Activated CD4-positive, alpha-beta memory T cell treated with anti-CD3 and anti-CD28 coated beads, Interleukin-2, amount 10 ng/mL, durations not matched to agents 7 days and 5 days (primary cell): ENCODE data around the gene ABHD16B. TPM values are rescaled to one million over a fixed set of nuclear protein-coding genes. Genes with fewer than 3 reads are reported as not detected.
"Not testable (repeated sequence)": the region's sequence is repeated elsewhere in the genome, so short reads cannot be mapped to it uniquely, and the experiment has no call there.

Source experiments
- CTCF ChIA-PET: fragments of 350-600 bp; sonication (Branson Sonifier 250); formaldehyde crosslinking; loops from one replicate; lab custom pipeline; 2021; ENCODE audit warnings: antibody characterized with exemption, inconsistent platforms; lab: Charles Lee
- POLR2A ChIA-PET: fragments of 350-600 bp; sonication (Branson Sonifier 250); formaldehyde crosslinking; loops from one replicate; lab custom pipeline; 2021; ENCODE audit warnings: antibody characterized with exemption; lab: Charles Lee
- DNase-seq: peaks from one replicate; pipeline ENCODE4 v3.0.0-alpha.2; 2020
- H3K27ac Mint-ChIP-seq: one replicate; pipeline ENCODE4 v1.8.0; 2021; ENCODE audit warnings: mild to moderate bottlenecking, mixed read lengths
- H3K27me3 Mint-ChIP-seq: one replicate; pipeline ENCODE4 v1.8.0; 2021; ENCODE audit warnings: mixed read lengths
- H3K36me3 Mint-ChIP-seq: one replicate; pipeline ENCODE4 v1.8.0; 2021; ENCODE audit warnings: low read depth, mixed read lengths
- H3K4me1 Mint-ChIP-seq: one replicate; pipeline ENCODE4 v1.8.0; 2021; ENCODE audit warnings: mixed read lengths
- H3K4me3 Mint-ChIP-seq: one replicate; pipeline ENCODE4 v1.8.0; 2021; ENCODE audit warnings: mild to moderate bottlenecking, mixed read lengths
- H3K9me3 Mint-ChIP-seq: one replicate; pipeline ENCODE4 v1.8.0; 2021; ENCODE audit warnings: mixed read lengths
- total RNA-seq, 2 experiments: library from RNA; stranded (reverse); gene quantifications; one replicate each; pipeline ENCODE4 v1.2.3, GENCODE V29; 2021

The ABHD16B gene
- total RNA-seq, 2 experiments from 2014 or later = not detected

DNA sequence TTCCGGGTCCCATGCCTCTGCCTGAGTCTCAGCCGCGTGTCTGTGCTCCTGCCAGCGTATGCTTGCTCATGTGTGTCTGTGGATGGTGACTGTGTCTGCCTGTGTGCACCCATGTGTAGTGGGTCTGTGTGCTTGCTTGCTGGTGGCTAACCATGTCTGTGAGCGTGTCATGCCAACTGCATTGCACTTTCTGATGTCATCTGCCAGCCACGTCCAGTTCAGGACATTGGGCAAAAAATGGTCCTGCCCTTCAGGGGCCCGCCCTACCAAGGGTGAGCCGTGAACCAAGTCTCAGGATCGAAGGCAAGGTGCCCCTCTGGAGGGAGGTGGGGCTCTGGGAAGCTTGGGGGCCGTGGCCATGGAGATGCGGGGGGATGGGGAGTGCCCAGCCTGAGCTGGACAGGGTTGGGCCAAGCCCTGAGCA is 20.9 kb upstream of the ABHD16B start:
- H3K9me3 Mint-ChIP-seq = no peaks in the 10 kb centered on the region
- peaks cover 29% of the 10 kb centered on the region for H3K4me1 Mint-ChIP-seq
- peaks cover 24% of the 10 kb centered on the region for H3K27me3 Mint-ChIP-seq
- no peak for DNase-seq
- no peak overlapping the region for H3K27ac Mint-ChIP-seq
- no peaks in the 10 kb centered on the region for H3K36me3 Mint-ChIP-seq
- H3K4me3 Mint-ChIP-seq = no peak overlapping the region
- POLR2A ChIA-PET = no interaction called here
- CTCF ChIA-PET = no interaction called here

DNA sequence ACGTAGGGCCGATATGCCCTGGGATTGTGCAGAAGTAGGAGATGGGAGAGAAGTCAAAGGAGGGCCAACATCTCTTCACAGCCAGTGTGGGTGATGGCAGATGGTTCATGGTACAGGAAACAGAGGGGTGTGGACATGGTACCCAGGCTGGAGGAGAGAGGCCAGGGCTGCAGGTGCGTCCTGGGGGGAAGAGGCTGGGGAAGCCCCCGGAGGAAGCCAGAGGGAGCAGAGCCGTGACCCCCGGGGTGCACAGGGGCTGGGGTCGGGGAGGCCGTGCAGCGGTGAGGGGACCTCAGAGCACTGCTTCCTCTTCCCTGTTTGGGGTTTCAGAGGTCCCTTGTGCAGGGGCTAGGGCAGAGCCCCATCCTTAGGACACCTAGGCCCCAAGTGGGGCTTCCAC is 19.0 kb upstream of the ABHD16B start:
- Mint-ChIP-seq H3K9me3 (no peaks in the 10 kb centered on the region), H3K4me3 (no peak overlapping the region), H3K36me3 (no peaks in the 10 kb centered on the region), H3K4me1 (peaks cover 34% of the 10 kb centered on the region), H3K27ac (no peak overlapping the region), H3K27me3 (peaks cover 29% of the 10 kb centered on the region)
- no peak for DNase-seq
- ChIA-PET POLR2A (no interaction called here), CTCF (no interaction called here)

DNA sequence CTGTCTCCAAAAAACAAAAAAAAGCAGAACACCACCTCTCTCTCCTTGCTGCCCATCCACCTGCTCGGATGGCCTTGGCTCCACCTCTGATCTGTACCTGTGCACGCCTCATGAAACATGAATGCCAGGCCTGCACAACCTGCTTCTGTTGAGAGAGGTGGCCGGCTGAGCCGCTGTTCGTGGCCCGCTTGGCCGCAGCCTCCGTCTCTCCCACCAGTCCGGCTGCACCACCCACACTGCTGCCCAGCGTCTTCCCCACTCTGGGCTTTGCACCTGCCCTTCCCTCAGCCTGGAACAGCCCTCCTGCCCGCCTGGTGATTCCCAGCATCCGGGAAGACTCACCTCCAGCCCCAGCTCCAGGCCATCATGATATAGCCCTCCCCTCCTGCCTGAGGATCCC is 18.1 kb upstream of the ABHD16B start:
- Mint-ChIP-seq H3K9me3 (no peaks in the 10 kb centered on the region), H3K4me3 (no peak overlapping the region), H3K4me1 (peaks cover 34% of the 10 kb centered on the region), H3K27me3 (peaks cover 28% of the 10 kb centered on the region), H3K27ac (no peak overlapping the region), H3K36me3 (no peaks in the 10 kb centered on the region)
- POLR2A ChIA-PET = no interaction called here
- CTCF ChIA-PET = no interaction called here
- DNase-seq = no peak

DNA sequence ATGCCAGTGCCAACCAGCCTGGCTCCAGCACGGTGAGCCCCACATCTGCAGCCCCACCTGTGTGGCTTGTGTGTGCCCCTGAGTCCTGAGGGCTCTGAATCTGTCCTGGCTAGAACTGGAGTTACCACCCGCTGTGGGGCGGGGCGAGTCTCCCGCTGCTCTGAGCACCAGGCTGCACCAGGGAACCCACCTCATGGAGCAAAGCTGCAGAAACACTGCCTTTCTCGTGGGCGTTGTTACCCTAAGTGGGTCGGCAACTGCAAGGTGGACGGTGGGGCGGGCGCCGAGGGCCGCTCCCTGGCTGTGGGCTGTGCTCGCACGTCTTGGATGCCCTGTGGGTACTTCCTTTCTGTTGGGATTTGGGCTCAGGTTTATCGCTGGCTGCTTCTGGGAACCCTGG is 17.5 kb upstream of the ABHD16B start:
- peaks cover 34% of the 10 kb centered on the region for H3K4me1 Mint-ChIP-seq
- DNase-seq = no peak
- no peak overlapping the region for H3K4me3 Mint-ChIP-seq
- no peaks in the 10 kb centered on the region for H3K9me3 Mint-ChIP-seq
- no peak overlapping the region for H3K27ac Mint-ChIP-seq
- no peaks in the 10 kb centered on the region for H3K36me3 Mint-ChIP-seq
- peaks cover 28% of the 10 kb centered on the region for H3K27me3 Mint-ChIP-seq
- ChIA-PET POLR2A (no interaction called here), CTCF (no interaction called here)

DNA sequence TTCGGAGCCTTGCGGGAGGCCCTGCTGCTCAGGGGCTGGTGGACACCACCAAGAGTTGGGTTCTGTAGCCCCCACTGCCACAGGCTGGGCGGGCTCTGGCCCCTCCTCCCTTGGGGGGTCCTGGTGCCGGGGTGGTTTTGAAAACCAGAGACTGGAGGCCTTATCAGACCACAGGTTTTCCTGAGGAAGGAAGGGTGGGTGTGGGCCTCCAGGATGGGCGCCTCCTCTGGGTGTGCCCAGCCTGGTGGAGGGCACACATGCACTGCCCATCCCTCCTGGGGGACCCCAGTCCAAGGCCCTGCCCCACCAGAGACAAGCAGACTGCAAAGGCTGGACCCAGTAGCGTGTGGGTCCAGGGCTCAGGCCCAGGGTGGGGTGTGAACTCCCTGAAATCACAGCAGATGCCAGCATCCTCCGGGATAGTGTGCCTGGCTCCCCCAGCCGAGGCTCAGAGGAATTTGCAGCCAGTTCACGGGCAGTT is 16.7 kb upstream of the ABHD16B start:
- no peaks in the 10 kb centered on the region for H3K9me3 Mint-ChIP-seq
- no peak overlapping the region for H3K27ac Mint-ChIP-seq
- DNase-seq = no peak
- CTCF ChIA-PET = no interaction called here
- no peak overlapping the region for H3K4me3 Mint-ChIP-seq
- POLR2A ChIA-PET = no interaction called here
- peaks cover 28% of the 10 kb centered on the region for H3K27me3 Mint-ChIP-seq
- H3K4me1 Mint-ChIP-seq = peaks cover 34% of the 10 kb centered on the region
- H3K36me3 Mint-ChIP-seq = no peaks in the 10 kb centered on the region

DNA sequence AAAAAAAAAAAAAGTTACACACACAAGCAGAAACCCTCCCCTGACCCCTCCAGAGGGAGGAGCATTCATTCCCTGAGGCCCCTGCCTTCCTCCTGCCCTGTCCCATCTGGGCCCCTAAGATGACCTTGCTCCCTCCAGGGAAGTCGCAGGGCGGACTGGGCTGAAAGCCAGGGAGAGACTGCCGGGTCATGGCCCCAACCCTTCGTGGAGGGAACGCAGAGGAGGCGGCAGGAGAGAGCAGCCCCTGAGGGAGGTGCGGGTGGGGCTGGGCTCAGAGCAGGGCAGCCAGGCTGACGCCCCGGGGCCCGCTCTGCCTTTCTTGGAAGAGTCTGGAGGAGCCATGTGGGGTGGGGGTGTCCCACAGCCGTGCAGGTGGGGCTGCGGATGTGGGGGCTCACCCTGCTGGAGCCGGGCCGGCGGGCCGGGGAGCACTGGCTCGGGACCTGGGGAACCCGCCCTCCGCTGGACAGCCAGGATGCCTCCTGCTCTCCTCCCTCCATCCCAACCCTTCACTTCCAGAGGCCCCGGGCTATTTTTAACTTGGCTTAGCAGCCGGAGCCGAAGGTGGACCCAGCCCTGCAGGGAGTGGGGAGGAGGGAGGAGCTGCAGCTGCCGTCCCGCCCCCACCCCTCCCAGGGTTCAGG is 15.0 kb upstream of the ABHD16B start:
- ChIA-PET CTCF (no interaction called here), POLR2A (no interaction called here)
- no peak for DNase-seq
- Mint-ChIP-seq H3K4me1 (peaks cover 43% of the 10 kb centered on the region), H3K4me3 (no peak overlapping the region), H3K27ac (no peak overlapping the region), H3K27me3 (peaks cover 37% of the 10 kb centered on the region), H3K9me3 (no peaks in the 10 kb centered on the region), H3K36me3 (no peaks in the 10 kb centered on the region)

DNA sequence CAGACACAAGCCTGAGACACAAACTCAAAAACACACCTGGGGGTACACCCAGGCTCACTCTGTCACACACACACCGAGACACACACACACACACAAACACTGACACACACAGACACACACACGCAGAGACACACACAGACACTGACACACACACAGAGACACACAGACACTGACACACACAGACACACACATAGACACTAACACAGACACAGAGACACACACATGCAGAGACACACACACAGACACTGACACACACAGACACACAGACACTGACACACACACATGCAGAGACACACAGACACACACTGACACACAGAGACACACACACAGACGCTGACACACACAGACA is 14.4 kb upstream of the ABHD16B start:
- H3K27me3 Mint-ChIP-seq = peaks cover 39% of the 10 kb centered on the region

DNA sequence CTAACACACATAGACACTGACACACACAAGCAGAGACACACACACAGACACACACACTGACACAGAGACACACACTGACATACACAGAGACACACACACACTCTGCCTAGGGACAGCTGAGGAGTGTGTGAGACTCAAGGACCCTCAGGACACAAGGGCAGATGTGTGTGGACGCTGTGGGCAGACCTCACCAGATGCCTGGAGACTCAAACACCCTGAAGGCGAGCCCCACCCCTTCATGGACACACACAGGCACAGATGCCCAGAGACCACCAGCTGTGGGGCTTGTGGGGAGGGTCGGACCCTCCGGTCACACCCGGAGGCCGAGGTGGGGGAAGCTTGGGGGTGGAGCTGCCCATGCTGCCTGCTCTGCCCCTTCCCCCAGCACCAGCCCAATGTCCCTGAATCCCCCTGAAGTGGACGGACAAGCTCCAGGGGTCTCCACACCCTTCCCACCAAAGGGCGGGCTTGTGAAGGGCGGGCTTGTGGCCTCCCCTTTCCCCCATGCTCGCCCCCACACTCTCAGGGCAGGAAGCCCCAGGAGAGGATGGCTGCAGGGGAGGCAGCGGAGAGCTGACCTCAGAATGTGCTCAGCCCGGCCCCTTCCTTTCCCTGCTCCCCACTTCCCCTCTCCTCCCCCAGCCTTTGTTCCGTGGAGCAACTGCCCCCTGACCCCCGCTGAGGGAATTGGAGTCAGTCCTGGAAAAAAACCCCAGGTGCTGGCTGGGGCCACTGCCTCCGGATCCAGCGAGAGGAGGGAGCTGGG is 13.9 kb upstream of the ABHD16B start:
- peaks cover 39% of the 10 kb centered on the region for H3K27me3 Mint-ChIP-seq
- H3K4me1 Mint-ChIP-seq = peaks cover 40% of the 10 kb centered on the region
- no peaks in the 10 kb centered on the region for H3K36me3 Mint-ChIP-seq
- ChIA-PET POLR2A (interaction anchor here (0.7 to 1.6 kb wide), 3 partner anchors 10 to 111 kb away, joined by 3 to 4 read pairs (median 3); partner anchors contain the start of genes LIME1 and TPD52L2), CTCF (interaction anchor here (0.6 kb wide), 1 partner anchor 61 kb away, joined by 3 read pairs; no protein-coding TSS in a partner anchor)
- no peak overlapping the region for H3K4me3 Mint-ChIP-seq
- H3K27ac Mint-ChIP-seq = no peak overlapping the region
- no peaks in the 10 kb centered on the region for H3K9me3 Mint-ChIP-seq
- no peak for DNase-seq

More for the DNA sequence above, 14.4 kb upstream of the ABHD16B start:
- Mint-ChIP-seq H3K36me3 (no peaks in the 10 kb centered on the region), H3K4me1 (peaks cover 43% of the 10 kb centered on the region), H3K9me3 (no peaks in the 10 kb centered on the region), H3K27ac (no peak overlapping the region), H3K4me3 (no peak overlapping the region)
- no peak for DNase-seq
- POLR2A ChIA-PET = no interaction called here
- CTCF ChIA-PET = no interaction called here

DNA sequence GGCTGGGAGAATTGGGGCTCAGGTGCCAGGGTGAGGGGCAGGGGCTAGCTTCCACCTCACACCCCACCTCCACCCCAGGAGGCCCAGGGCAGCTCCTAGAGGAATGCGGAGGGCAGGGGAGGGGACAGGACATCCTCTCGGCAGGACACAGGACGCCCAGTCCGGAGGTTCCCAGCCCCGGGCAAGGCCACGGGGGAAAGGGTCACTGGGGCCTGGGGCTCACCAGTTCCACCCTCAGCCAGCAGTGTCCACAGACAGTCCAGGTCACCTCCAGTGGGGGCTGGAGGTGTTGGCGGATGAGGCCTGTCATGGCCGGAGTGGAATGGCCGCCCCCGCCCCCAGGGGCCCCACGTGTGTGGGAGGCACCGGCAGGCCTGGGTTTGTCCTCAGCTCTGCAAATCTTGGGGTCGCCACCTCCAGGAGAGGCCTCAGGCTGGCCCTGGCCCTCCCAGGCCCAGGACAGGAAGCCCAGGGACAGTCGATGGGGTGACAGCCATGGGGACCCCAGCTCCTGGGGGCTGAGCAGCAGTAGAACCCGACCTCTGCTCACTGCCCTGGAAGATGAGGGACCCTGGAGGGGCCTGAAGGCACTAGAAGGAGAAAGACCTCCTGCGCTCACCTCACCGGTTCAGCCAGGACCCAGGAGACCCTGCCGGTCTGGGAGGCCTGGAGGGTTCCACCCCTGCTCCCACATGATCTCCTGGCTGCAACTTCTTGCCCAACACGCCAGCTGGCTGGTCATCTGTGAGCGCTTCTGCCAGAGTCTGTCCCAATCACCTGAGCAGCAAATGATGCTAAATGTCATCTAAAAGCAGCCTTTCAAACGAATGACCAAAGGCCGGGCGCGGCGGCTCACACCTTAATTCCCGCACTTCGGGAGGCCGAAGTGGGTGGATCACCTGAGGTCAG is 13.0 kb upstream of the ABHD16B start:
- Mint-ChIP-seq H3K4me1 (peaks cover 37% of the 10 kb centered on the region), H3K9me3 (no peaks in the 10 kb centered on the region), H3K4me3 (no peak overlapping the region), H3K36me3 (no peaks in the 10 kb centered on the region), H3K27ac (no peak overlapping the region), H3K27me3 (peaks cover 36% of the 10 kb centered on the region)
- CTCF ChIA-PET = interaction anchor here (0.6 kb wide), 1 partner anchor 62 kb away, joined by 3 read pairs; no protein-coding TSS in a partner anchor
- DNase-seq = no peak
- POLR2A ChIA-PET = interaction anchor here (0.7 to 1.6 kb wide), 3 partner anchors 10 to 112 kb away, joined by 3 to 4 read pairs (median 3); partner anchors contain the start of genes LIME1 and TPD52L2

DNA sequence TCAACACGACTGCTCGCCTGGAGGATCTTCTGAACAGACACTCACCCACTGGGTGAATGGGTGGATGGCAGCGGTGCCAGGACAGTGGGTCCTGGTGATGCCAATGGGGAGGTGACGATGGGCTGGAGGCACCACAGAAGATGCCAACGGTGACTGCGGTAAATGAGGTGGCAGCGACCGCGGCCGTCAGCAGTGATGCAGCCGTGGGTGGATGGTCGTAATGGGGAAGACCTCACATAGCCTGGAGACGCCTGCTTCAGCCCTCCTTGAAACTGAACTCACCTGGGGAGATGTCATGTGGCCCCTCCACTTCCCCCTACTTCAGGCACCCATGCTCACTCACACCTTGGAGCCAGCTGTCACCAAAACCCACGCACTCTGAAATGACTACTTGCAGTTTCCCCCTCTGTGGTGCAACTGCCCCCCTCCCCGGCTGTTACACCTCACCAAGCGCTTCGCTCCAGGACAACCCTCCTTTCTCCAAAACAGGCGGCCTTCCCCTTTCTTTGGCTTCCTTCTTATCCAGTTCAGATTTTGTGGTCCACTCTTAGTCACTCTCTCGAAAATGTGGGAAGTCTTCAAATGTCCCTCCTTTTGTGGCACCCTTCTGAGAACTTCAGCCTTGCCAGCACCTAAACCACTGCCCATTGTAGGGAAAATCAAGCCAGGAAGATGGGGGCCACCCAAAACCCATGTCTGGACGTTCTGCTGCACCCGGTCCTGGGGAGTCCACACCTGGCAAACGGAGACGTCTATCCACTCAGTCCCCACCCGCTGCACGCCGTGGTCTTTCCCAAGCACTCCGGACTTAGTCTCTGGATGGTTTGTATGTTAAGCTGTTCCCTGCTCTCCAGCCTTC is 10.4 kb upstream of the ABHD16B start:
- H3K4me1 Mint-ChIP-seq = peaks cover 14% of the 10 kb centered on the region
- H3K9me3 Mint-ChIP-seq = no peaks in the 10 kb centered on the region
- H3K4me3 Mint-ChIP-seq = no peak overlapping the region
- POLR2A ChIA-PET = interaction anchor here (0.7 to 1.0 kb wide), 3 partner anchors 14 to 109 kb away, joined by 3 read pairs; partner anchors contain the start of gene TPD52L2
- no peaks in the 10 kb centered on the region for H3K36me3 Mint-ChIP-seq
- peaks cover 18% of the 10 kb centered on the region for H3K27me3 Mint-ChIP-seq
- CTCF ChIA-PET = interaction anchor here (0.9 kb wide), 1 partner anchor 625 kb away, joined by 3 read pairs; no protein-coding TSS in a partner anchor
- H3K27ac Mint-ChIP-seq = no peak overlapping the region
- DNase-seq = peak; percentile 32

DNA sequence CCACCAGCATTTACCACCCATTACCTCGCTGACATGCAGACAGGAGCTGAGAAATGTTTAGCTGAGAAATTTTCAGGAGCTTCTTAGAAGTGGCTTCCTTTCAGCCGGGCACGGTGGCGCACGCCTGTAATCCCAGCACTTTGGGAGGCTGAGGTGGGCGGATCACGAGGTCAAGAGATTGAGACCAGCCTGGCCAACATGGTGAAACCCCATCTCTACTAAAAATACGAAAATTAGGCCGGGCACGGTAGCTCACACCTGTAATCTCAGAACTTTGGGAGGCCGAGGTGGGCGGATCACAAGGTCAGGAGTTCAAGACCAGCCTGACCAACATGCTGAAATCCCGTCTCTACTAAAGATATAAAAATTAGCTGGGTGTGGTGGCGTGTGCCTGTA is 9.8 kb upstream of the ABHD16B start:
- H3K27ac Mint-ChIP-seq, H3K9me3 Mint-ChIP-seq, H3K4me3 Mint-ChIP-seq, DNase-seq, H3K36me3 Mint-ChIP-seq: not testable (repeated sequence)
- ChIA-PET CTCF (interaction anchor here (0.9 kb wide), 1 partner anchor 626 kb away, joined by 3 read pairs; no protein-coding TSS in a partner anchor), POLR2A (interaction anchor here (0.7 to 0.8 kb wide), 2 partner anchors 12 to 14 kb away, joined by 3 read pairs; no protein-coding TSS in a partner anchor)
- H3K27me3 Mint-ChIP-seq = peaks cover 15% of the 10 kb centered on the region
- peaks cover 11% of the 10 kb centered on the region for H3K4me1 Mint-ChIP-seq

DNA sequence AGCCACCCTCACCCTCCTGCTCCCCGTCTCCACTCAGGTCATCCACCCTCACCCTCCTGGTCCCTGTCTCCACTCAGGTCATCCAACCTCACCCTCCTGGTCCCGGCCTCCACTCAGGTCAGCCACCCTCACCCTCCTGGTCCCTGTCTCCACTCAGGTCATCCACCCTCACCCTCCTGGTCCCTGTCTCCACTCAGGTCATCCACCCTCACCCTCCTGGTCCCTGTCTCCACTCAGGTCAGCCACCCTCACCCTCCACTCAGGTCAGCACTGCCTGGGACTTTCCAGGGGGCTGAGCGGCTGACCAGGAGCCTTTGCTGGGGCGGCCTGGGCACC is 7.6 kb upstream of the ABHD16B start:
- H3K27ac Mint-ChIP-seq, H3K4me3 Mint-ChIP-seq, H3K9me3 Mint-ChIP-seq, DNase-seq, H3K36me3 Mint-ChIP-seq, CTCF ChIA-PET: not testable (repeated sequence)
- POLR2A ChIA-PET = interaction anchor here (1.9 kb wide), 1 partner anchor 12 kb away, joined by 9 read pairs; the partner anchor contains the start of gene TPD52L2
- peaks cover 19% of the 10 kb centered on the region for H3K4me1 Mint-ChIP-seq
- peaks cover 15% of the 10 kb centered on the region for H3K27me3 Mint-ChIP-seq
